Left colon (tissue), 2 donors: ENCODE results near the gene PSTK. TPM values are rescaled to one million over a fixed set of nuclear protein-coding genes. Genes with fewer than 3 reads are reported as not detected.

Experiments used
- ATAC-seq: fragments of 200-7000 bp; cut with Tn5 transposase; one replicate; pipeline ENCODE4 v1.9.1; 2020; ENCODE audit warnings: mild to moderate bottlenecking, moderate library complexity
- DNase-seq, 2 donors: peaks; one replicate each; pipeline ENCODE4 v3.0.0-alpha.2; 2020
- intact Hi-C, 2 donors: fragments of 100-400 bp; cut with DNase I in 1 of 2; cut with micrococcal nuclease in 1 of 2; formaldehyde crosslinking; loops; one replicate each; pipeline versions ENCODE4 v1.11.2 to v1.14.0; 2022; cut with DNase I, micrococcal nuclease
- long read RNA-seq: library from polyadenylated mRNA; unstranded; transcript quantifications from one replicate; pipeline ENCODE4 v2.0.0, GENCODE V29; 2021
- total RNA-seq, 2 donors: library from RNA; stranded (reverse); fragmentation: NEBNext Ultra II Directional; extraction: Animal tissue kit (Norgen Biotek cat#: 25700); gene quantifications; one replicate each; pipeline ENCODE4 v1.2.1, GENCODE V29; 2021
- donor health status: DM: no; HTN: no; CAD: no.
- donor health status: DM: yes; HTN: yes; CAD: no.

The PSTK gene
- total RNA-seq: 1 to 10 TPM; 2.0 to 3.2 TPM
- long read RNA-seq, partial matches to known transcripts: 1 of 5 reads
- long read RNA-seq, other reads (novel, unspliced or antisense): 0 of 5 reads

DNA sequence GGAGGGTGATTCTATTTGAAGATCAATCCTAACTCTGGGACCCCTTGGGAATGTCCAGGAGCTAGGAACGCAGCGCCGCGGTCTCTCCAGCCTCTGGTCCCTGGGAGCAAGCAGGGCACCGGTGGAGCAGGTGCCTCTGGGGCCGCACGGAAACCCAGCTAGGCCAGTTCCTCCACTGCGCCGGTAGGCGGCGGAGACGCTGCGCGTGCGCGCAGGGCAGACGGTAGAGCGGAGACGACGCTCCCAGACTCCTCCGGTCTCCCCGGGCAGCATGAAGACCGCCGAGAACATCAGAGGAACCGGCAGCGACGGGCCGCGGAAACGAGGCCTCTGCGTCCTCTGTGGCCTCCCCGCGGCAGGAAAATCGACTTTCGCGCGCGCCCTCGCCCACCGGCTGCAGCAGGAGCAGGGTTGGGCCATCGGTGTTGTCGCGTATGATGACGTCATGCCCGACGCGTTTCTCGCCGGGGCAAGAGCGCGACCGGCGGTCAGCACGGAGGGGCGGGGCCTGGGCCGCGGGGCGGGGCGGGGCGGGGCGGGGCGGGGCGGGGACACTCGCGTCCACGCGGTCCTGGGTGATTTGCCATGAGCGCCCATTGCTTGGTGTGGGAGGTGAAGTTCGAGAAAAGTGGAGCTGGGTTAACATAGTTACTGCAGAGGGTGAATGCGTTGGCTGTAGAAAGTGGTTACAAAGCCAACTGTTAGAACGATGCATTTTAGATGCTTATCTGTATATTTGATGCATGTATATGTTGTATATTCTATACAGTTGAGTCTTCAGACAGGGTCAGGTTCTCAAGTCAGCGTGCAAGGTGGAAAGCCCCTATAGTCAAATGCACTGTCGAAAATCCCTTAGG lies at the start of gene PSTK:
Gene PSTK, plus strand, starts transcription at position 193 of the 857 bp plus-strand sequence. Its CDS starts 79 bp downstream, at position 272.
- DNase-seq (peak; percentile 90 to 95), ATAC-seq (peak; percentile 99)
- intact Hi-C loops: no loop called here

GRCh38 chr10:122931088-122931906 lies 48.9 kb upstream of the PSTK start:
- DNase-seq: no peak
- ATAC-seq: no peak
- intact Hi-C loops: no loop called here

GRCh38 chr10:122939133-122939855 lies 40.9 kb upstream of the PSTK start:
- intact Hi-C loops: no loop called here
- ATAC-seq (no peak), DNase-seq (no peak)

- DNase-seq: no peak
- intact Hi-C loops: no loop called here
- no peak for ATAC-seq
Observed at GRCh38 chr10:122939856-122940543, 40.2 kb upstream of the PSTK start.

DNA sequence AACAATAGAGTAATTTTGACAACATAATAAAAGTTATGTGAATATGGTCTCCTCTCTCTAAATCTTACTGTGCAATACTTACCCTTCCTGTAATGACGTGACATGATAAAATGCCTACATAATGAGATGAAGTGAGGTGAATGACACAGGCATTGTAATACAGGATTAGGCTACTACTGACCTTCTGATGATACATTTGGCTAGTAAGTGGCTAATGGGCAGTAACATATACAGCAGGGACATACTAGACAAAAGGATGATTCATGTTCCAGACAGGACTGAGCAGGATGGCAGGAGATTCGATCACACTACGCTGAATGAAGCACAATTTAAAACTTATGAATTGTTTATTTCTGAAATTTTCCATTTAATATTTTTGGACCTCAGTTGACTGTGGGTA lies 30.9 kb upstream of the PSTK start:
- ATAC-seq (no peak), DNase-seq (no peak)
- intact Hi-C loops: no loop called here

DNA sequence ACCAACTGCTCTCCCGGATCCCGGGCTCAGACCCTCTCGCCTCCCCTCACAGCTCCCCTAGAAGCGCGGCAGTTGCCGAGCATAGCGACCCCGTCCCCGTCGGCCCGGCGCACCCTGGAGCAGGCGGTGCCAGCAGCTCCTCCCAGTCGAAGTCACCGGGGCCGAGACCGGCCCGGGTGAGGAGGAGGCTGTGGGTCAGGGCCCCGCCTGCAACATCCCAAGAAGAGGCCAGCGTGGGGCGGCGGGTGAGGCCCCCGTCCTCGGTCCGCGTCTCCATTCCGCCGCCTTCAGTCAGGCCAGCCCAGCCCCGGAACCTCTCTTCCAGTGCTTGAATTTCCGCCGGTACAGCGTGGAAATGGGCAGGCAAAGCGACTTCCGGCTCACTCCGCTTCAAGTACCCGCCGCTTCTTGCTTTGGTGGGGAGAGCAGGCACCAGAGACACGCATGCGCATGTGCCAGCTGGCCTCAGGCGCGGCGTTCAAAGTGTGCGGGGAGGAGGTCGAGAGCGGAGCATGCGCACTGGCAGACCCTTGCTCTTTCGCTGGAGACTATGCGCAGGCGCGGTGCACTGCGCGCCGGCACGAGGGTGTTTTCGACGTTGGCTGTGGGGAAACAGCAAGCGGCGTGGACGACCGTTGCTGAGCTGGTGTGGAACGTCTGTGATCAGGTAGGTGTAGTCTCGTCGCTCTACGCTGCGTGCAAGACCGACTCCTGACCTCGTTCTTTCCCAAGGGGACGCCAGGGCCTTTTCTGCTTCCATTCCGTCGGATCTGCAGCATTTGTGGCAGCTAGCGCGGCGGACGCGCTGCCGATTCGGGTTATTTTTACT lies 26.1 kb upstream of the PSTK start, which contains the start of gene C10orf88:
Gene C10orf88, minus strand, starts transcription at position 326 of the 829 bp plus-strand sequence. Its CDS starts 49 bp downstream, at position 277.
- DNase-seq: peak; percentile 95 to 98
- ATAC-seq: peak; percentile 98
- intact Hi-C loops: no loop called here

- intact Hi-C loops: no loop called here
- DNase-seq (no peak), ATAC-seq (no peak)
Observed at GRCh38 chr10:122954731-122955050, 25.5 kb upstream of the PSTK start.

DNA sequence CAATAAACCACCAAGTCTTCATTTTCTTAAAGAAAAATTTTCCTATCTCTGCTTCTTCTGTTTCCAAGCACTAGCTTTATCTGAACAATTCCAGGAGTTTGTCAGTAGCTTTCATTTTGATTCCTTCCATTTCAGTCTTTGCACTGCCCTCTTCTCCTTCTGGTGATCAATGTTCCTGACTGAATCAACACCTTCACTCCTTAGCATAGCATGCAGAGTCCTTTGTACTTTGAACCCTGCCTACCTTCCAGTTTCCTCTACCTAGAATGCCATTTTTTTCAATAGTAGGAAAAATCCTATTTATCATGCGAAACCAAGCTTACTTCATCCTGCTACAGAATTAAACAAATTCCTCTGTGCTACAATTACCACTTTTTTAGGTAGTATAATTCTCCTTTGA lies 24.3 kb upstream of the PSTK start:
- intact Hi-C loops: no loop called here
- no peak for DNase-seq
- no peak for ATAC-seq

- ATAC-seq (no peak), DNase-seq (no peak)
- intact Hi-C loops: no loop called here
Observed at GRCh38 chr10:122957474-122957873, 22.7 kb upstream of the PSTK start.

DNA sequence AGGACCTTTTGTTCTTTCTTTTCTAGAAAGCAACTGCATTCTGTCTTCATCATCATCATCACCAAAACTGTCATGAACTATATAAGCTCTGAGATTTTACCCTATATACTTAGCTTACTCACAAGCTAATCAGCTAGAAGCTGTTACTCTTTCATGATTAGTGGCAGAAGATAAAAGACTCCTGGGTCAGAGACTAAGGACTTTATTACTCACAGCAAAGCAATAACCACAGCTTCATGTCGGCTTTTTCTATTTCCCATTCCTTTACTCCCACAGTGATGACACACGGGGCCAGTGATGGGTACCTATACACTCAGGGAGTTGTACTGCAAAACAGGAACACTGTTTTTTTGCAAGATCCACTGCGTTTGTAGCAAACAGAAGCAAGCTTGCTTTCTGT lies 17.8 kb upstream of the PSTK start:
- DNase-seq (no peak), ATAC-seq (no peak)
- intact Hi-C loops: no loop called here

DNA sequence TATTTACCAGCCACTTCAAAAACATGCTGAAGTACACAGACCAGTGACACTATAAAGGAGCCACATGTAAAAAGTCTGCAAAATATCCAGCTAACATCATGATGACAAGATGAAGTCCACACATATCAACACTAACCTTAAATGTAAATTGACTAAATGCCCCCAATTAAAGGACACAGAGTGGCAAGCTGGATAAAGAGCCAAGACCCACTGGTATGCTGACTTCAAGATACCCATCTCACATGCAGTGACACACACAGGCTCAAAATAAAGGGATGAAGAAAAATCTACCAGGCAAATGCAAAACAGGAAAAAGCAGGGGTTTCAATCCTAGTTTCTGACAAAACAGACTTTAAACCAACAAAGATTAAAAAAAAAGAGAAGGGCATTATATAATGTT lies 13.3 kb upstream of the PSTK start:
- ATAC-seq (no peak), DNase-seq (no peak)
- intact Hi-C loops: no loop called here

GRCh38 chr10:122968698-122969097 lies 11.5 kb upstream of the PSTK start:
- intact Hi-C loops: no loop called here
- DNase-seq: no peak
- ATAC-seq: no peak

- intact Hi-C loops: no loop called here
- DNase-seq (no peak), ATAC-seq (no peak)
Observed at GRCh38 chr10:122974023-122974422, 6.2 kb upstream of the PSTK start.

DNA sequence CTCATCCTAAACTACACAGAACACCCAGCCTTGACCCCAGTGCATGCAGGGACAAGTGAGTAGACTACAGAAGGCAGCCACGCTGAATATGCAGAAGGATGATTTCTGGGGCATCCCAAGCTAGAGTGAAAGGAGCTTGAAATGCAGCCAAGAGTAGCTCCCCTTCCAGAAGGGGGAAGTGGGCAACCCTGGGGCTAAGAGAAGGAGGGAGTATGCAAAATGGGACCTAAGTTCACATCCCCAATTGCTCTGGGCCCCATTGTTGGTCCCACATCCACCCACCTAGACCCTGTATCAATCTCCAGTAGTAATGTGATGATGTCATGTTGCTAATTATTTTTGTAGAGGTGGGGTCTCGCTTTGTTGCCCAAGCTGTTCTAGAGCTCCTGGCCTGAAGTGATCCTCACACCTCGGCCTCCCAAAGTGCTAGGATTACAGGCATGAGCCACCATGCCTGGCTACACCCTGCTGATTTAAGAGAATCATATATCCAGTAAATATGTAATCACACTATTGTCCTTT lies 5.6 kb upstream of the PSTK start:
- intact Hi-C loops: no loop called here
- ATAC-seq: no peak
- no peak for DNase-seq

GRCh38 chr10:122981066-122981464 lies 864 bp downstream of the PSTK start:
- ATAC-seq: no peak

GRCh38 chr10:122983898-122984297 lies 3.7 kb downstream of the PSTK start:
- intact Hi-C loops: no loop called here
- ATAC-seq: no peak
- no peak for DNase-seq

More at GRCh38 chr10:122981066-122981464, 864 bp downstream of the PSTK start:
- intact Hi-C loops: no loop called here
- DNase-seq: no peak

DNA sequence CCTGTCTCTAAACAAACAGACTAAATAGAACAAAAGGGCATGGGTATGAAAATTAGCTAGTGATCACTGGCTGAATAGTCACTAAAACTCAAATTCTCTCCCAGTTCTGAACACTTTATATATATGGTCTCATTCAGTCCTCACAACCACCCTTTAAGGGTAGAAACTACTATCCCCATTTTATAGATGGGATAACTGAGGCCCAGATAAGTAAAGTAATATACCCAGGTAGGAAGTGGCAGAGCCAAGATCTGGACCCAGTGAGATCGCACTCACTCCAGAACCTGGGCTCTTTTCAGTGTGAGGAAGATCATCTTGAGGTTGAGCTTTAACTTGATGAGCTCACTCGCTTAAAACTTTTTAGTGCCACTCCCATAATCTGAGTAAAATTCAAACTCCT lies 4.5 kb downstream of the PSTK start:
- no peak for ATAC-seq
- no peak for DNase-seq
- intact Hi-C loops: no loop called here

- no peak for DNase-seq
- no peak for ATAC-seq
- intact Hi-C loops: no loop called here
Observed at GRCh38 chr10:122986335-122986734, 6.1 kb downstream of the PSTK start.
